GM12891 (cell line): ENCODE results near the gene NOTCH2.
"Not testable (repeated sequence)": the region's sequence is repeated elsewhere in the genome, so short reads cannot be mapped to it uniquely, and the experiment has no call there.

Experiments
- PAX5 ChIP-seq: IDR thresholded peaks from 2 replicates; pipeline ENCODE4 v1.6.1; 2011; ENCODE audit warnings: low read length, moderate library complexity, mild to moderate bottlenecking; ENCODE audit not compliant: insufficient read depth, severe bottlenecking
- POLR2A ChIP-seq: IDR thresholded peaks from 2 replicates; pipeline ENCODE4 v1.6.1; 2011; ENCODE audit warnings: low read depth, low read length, control low read depth
- POLR2AphosphoS5 ChIP-seq: IDR thresholded peaks from 2 replicates; pipeline ENCODE4 v1.6.1; 2011; ENCODE audit warnings: low read depth, low read length, control low read depth
- TAF1 ChIP-seq: IDR thresholded peaks from 2 replicates; pipeline ENCODE4 v1.6.1; 2011; ENCODE audit warnings: low read depth, low read length, control low read depth

DNA sequence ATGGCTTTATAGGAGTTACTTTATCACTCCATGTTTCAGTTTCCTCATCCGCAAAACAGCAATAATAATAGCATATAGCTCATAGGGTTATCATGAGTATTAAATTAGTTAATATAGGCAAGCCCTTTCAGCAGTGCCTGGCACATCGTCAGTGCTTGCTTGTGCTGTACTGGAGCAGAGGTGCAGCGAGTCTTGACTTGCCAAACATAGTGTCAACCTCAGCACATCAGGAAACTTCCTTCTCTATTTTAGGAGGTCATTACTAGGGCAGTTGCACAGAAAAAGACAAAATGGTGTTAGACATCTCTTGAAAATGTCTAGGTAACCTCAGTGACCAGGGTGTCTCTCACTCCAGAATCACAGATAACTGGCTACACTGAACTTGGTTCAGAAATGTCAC is 34.3 kb upstream of the NOTCH2 start:
- not testable (repeated sequence) for TF ChIP-seq TAF1, POLR2AphosphoS5, POLR2A, PAX5
